ENCODE measurements around the gene ZNF268.
"Not testable (repeated sequence)": the region's sequence is repeated elsewhere in the genome, so short reads cannot be mapped to it uniquely, and the experiment has no call there.

The ZNF268 gene

GRCh38 chr12:133231001-133231400 lies 49.7 kb downstream of the ZNF268 start:
- no peak for DNase-seq

- no peak for DNase-seq
Measured at GRCh38 chr12:133233006-133233405, 51.7 kb downstream of the ZNF268 start.

GRCh38 chr12:133233993-133234564 lies 52.8 kb downstream of the ZNF268 start:
- no peak for DNase-seq

GRCh38 chr12:133234971-133235370 lies 53.7 kb downstream of the ZNF268 start:
- no peak for DNase-seq

GRCh38 chr12:133235401-133236112 lies 54.3 kb downstream of the ZNF268 start, which contains the start of gene ANHX:
Gene ANHX (minus strand): TSS chr12:133235877. CDS start chr12:133234356, 1,521 bp downstream.
- DNase-seq, result peak in 2 of 6 experiments; percentile 4 to 12

GRCh38 chr12:133236144-133236543 lies 54.8 kb downstream of the ZNF268 start:
- DNase-seq, result no peak

GRCh38 chr12:133236556-133236955 lies 55.3 kb downstream of the ZNF268 start:
- no peak for DNase-seq

GRCh38 chr12:133251732-133252131 lies 70.4 kb downstream of the ZNF268 start:
- no peak for DNase-seq

GRCh38 chr12:133255833-133256232 lies 74.5 kb downstream of the ZNF268 start:
- not testable (repeated sequence) for DNase-seq

- no peak for DNase-seq
Measured at GRCh38 chr12:133256321-133256720, 75.0 kb downstream of the ZNF268 start.

- no peak for DNase-seq
Measured at GRCh38 chr12:133264173-133264572, 82.9 kb downstream of the ZNF268 start.

All from stimulated activated naive CD4-positive, alpha-beta T cell (primary cell).